Measurements from ENCODE around the gene ZFYVE9.
A peak's percentile ranks its signal among the peaks of the same experiment; 100 is the strongest.

ZFYVE9 gene

DNA sequence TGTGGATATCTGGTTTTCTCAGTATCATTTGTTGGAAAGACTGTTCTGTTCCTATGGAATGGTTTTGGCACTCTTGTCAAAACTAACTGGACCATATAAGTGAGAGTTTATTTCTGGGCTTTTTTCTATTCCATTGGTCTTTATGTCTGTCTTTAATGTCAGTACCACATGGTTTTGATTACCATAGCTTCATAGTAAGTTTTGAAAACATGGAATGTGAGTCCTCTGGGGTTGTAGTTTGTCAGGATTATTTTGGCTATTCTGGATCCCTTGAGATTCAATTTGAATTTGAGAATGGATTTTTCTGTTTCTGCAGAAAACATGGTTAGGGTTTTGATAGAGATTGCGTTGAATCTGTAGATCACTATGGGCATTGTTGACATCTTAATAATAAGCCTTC is 107.9 kb downstream of the ZFYVE9 start:
- WGBS (ENCODE audit: extremely low coverage, insufficient coverage, insufficient read length): no CpG with 5 or more reads among the region's 1 CpG

DNA sequence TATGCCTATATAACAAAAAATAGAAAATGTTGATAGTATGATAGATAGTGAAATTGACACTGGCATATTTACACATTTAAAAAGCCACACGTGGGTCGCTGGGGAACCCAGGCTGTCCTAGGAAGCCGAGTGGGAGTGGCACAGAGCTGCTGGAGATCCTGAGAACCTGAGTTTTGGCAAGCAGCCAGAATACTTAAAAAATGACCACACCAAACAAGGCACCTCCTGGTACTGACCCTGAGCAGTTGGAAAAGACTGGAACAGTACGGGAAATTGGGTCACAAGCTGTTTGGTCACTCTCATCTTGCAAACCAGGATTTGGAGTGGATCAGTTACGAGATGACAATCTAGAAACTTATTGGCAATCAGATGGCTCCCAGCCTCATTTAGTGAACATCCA is 111.5 kb downstream of the ZFYVE9 start:
- no peaks in the 10 kb centered on the region for H3K27me3 ChIP-seq (ENCODE audit: insufficient read depth, low read length)
- no peak overlapping the region for H4K12ac ChIP-seq (ENCODE audit: low read depth, low read length)
- no peak overlapping the region for H3K4me3 ChIP-seq (ENCODE audit: low read depth, low read length)
- H3K4ac ChIP-seq (ENCODE audit: low read depth, low read length): no peak overlapping the region
- no CpG with 5 or more reads among the region's 5 CpGs for WGBS (ENCODE audit: extremely low coverage, insufficient coverage, insufficient read length)
- no peaks in the 10 kb centered on the region for H3K36me3 ChIP-seq (ENCODE audit: control insufficient read depth in 1 of 2, insufficient read depth in 2 of 2, low read length in 2 of 2)
- H3K79me2 ChIP-seq (ENCODE audit: control insufficient read depth, insufficient read depth, low read length, poor library complexity): no peaks in the 10 kb centered on the region
- H3K9me3 ChIP-seq (ENCODE audit: insufficient read depth, low read depth, low read length): no peaks in the 10 kb centered on the region
- H3K4me2 ChIP-seq (ENCODE audit: low read length): no peak overlapping the region
- DNase-seq: peak; percentile 12 to 52
- H3K27ac ChIP-seq (ENCODE audit: low read depth, low read length): no peak overlapping the region
- H3K14ac ChIP-seq (ENCODE audit: low read length): no peak overlapping the region
- no peak overlapping the region for H4K8ac ChIP-seq (ENCODE audit: low read depth, low read length)
- H3K9ac ChIP-seq (ENCODE audit: low read length): no peak overlapping the region
- H3K18ac ChIP-seq (ENCODE audit: low read length): no peak overlapping the region
- no peak overlapping the region for H2BK5ac ChIP-seq (ENCODE audit: low read depth, low read length, poor library complexity)
- H2AK5ac ChIP-seq (ENCODE audit: low read length): no peak overlapping the region
- H4K91ac ChIP-seq (ENCODE audit: low read depth, low read length): no peak overlapping the region
- no peak overlapping the region for H2AFZ ChIP-seq (ENCODE audit: insufficient read depth, low read length, poor library complexity)
- no peak overlapping the region for H2BK12ac ChIP-seq (ENCODE audit: low read length)
- no peaks in the 10 kb centered on the region for H3K79me1 ChIP-seq (ENCODE audit: low read length)
- no peak overlapping the region for H2BK120ac ChIP-seq (ENCODE audit: insufficient read depth, low read length, poor library complexity)
- no peak overlapping the region for H3K23ac ChIP-seq (ENCODE audit: low read length)
- H3K4me1 ChIP-seq (ENCODE audit: control insufficient read depth in 1 of 2, insufficient read depth in 2 of 2, low read length in 2 of 2): no peaks in the 10 kb centered on the region

More for the DNA sequence above, 107.9 kb downstream of the ZFYVE9 start:
- Histone ChIP-seq H2BK5ac (ENCODE audit: low read depth, low read length, poor library complexity) (no peak overlapping the region), H3K27ac (ENCODE audit: low read depth, low read length) (no peak overlapping the region), H3K23ac (ENCODE audit: low read length) (no peak overlapping the region), H2AK5ac (ENCODE audit: low read length) (no peak overlapping the region), H3K4me1 (ENCODE audit: control insufficient read depth in 1 of 2, insufficient read depth in 2 of 2, low read length in 2 of 2) (no peaks in the 10 kb centered on the region), H2BK120ac (ENCODE audit: insufficient read depth, low read length, poor library complexity) (no peak overlapping the region), H3K79me1 (ENCODE audit: low read length) (no peaks in the 10 kb centered on the region), H3K9ac (ENCODE audit: low read length) (no peak overlapping the region), H3K4ac (ENCODE audit: low read depth, low read length) (no peak overlapping the region), H3K14ac (ENCODE audit: low read length) (no peak overlapping the region), H2BK12ac (ENCODE audit: low read length) (no peak overlapping the region), H4K91ac (ENCODE audit: low read depth, low read length) (no peak overlapping the region), H3K4me3 (ENCODE audit: low read depth, low read length) (no peak overlapping the region), H4K12ac (ENCODE audit: low read depth, low read length) (no peak overlapping the region), H2AFZ (ENCODE audit: insufficient read depth, low read length, poor library complexity) (no peak overlapping the region), H3K27me3 (ENCODE audit: insufficient read depth, low read length) (no peaks in the 10 kb centered on the region), H3K4me2 (ENCODE audit: low read length) (no peak overlapping the region), H3K18ac (ENCODE audit: low read length) (no peak overlapping the region), H3K9me3 (ENCODE audit: insufficient read depth, low read depth, low read length) (no peaks in the 10 kb centered on the region), H3K36me3 (ENCODE audit: control insufficient read depth in 1 of 2, insufficient read depth in 2 of 2, low read length in 2 of 2) (no peaks in the 10 kb centered on the region), H3K79me2 (ENCODE audit: control insufficient read depth, insufficient read depth, low read length, poor library complexity) (no peaks in the 10 kb centered on the region), H4K8ac (ENCODE audit: low read depth, low read length) (no peak overlapping the region)
- no peak for DNase-seq

DNA sequence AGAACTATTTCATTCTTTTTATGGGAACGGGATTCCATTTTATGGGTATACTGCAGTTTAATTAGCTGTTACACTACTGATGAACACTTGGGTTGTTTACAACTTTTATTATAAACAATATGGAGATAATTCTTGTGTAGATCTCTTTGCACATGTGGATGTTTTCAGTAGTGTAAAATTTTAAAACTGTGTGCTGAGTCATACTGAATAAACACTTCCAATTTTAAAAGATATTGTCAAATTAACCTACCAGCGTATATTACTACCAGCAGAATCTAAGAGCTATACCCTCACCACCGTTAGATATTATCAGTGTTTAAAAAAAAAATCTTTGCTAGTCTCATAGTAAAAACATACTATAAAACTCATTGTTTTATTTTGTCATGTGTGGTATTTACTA is 118.0 kb downstream of the ZFYVE9 start:
- H3K9me3 ChIP-seq (ENCODE audit: insufficient read depth, low read depth, low read length): no peaks in the 10 kb centered on the region
- H4K8ac ChIP-seq (ENCODE audit: low read depth, low read length): no peak overlapping the region
- DNase-seq: peak in 1 of 2 donors; percentile 54
- H3K4ac ChIP-seq (ENCODE audit: low read depth, low read length): no peak overlapping the region
- H3K27ac ChIP-seq (ENCODE audit: low read depth, low read length): no peak overlapping the region
- H3K79me1 ChIP-seq (ENCODE audit: low read length): no peaks in the 10 kb centered on the region
- H4K91ac ChIP-seq (ENCODE audit: low read depth, low read length): no peak overlapping the region
- no peaks in the 10 kb centered on the region for H3K27me3 ChIP-seq (ENCODE audit: insufficient read depth, low read length)
- H4K12ac ChIP-seq (ENCODE audit: low read depth, low read length): no peak overlapping the region
- H3K23ac ChIP-seq (ENCODE audit: low read length): no peak overlapping the region
- no peak overlapping the region for H3K4me3 ChIP-seq (ENCODE audit: low read depth, low read length)
- no peaks in the 10 kb centered on the region for H3K36me3 ChIP-seq (ENCODE audit: control insufficient read depth in 1 of 2, insufficient read depth in 2 of 2, low read length in 2 of 2)
- H3K9ac ChIP-seq (ENCODE audit: low read length): no peak overlapping the region
- H2AFZ ChIP-seq (ENCODE audit: insufficient read depth, low read length, poor library complexity): no peak overlapping the region
- no peak overlapping the region for H2AK5ac ChIP-seq (ENCODE audit: low read length)
- H3K18ac ChIP-seq (ENCODE audit: low read length): no peak overlapping the region
- H3K79me2 ChIP-seq (ENCODE audit: control insufficient read depth, insufficient read depth, low read length, poor library complexity): no peaks in the 10 kb centered on the region
- H3K14ac ChIP-seq (ENCODE audit: low read length): no peak overlapping the region
- H2BK120ac ChIP-seq (ENCODE audit: insufficient read depth, low read length, poor library complexity): no peak overlapping the region
- H3K4me1 ChIP-seq (ENCODE audit: control insufficient read depth in 1 of 2, insufficient read depth in 2 of 2, low read length in 2 of 2): no peaks in the 10 kb centered on the region
- H2BK5ac ChIP-seq (ENCODE audit: low read depth, low read length, poor library complexity): no peak overlapping the region
- no CpG with 5 or more reads among the region's 3 CpGs for WGBS (ENCODE audit: extremely low coverage, insufficient coverage, insufficient read length)
- no peak overlapping the region for H2BK12ac ChIP-seq (ENCODE audit: low read length)
- H3K4me2 ChIP-seq (ENCODE audit: low read length): no peak overlapping the region

DNA sequence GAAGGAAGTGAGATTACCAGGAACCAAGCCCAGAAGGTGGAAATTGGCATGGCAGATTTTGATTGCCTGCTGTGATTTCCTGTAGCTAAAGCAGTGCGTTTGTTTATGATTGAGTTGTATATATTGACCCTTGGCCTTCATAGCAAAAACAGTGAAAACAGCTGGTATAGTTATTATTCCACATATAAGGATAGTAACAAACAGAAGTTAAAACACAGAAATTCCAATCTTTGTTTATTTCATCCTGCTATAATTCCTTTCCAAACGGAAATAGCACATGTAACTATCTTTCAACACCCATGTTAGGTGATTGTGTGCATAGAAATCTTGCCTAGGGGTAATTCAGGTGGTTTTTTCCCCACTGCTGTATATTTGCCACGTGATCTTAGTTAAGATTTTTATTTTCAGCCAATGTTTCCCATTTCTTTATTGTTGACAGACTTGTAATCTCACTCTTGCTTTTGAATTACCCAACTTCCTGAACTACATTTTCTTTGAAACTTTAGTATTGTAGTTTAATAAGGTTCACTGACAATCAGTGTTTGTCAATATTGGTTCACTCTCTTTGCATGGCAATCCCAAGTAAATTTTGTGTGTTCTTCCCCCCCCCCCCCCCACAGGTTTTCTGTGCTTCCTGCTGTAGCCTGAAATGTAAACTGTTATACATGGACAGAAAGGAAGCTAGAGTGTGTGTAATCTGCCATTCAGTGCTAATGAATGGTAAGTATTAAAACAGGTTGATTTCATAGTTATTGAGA is 121.4 kb downstream of the ZFYVE9 start:
- Histone ChIP-seq H3K9ac (ENCODE audit: low read length) (no peak overlapping the region), H4K91ac (ENCODE audit: low read depth, low read length) (no peak overlapping the region), H4K12ac (ENCODE audit: low read depth, low read length) (no peak overlapping the region), H3K4me1 (ENCODE audit: control insufficient read depth in 1 of 2, insufficient read depth in 2 of 2, low read length in 2 of 2) (peaks cover 0 to 1% of the 10 kb centered on the region in 2 experiments), H3K79me1 (ENCODE audit: low read length) (no peaks in the 10 kb centered on the region), H3K4me2 (ENCODE audit: low read length) (no peak overlapping the region), H2AK5ac (ENCODE audit: low read length) (no peak overlapping the region), H3K14ac (ENCODE audit: low read length) (no peak overlapping the region), H3K27me3 (ENCODE audit: insufficient read depth, low read length) (no peaks in the 10 kb centered on the region), H3K27ac (ENCODE audit: low read depth, low read length) (no peak overlapping the region), H2BK5ac (ENCODE audit: low read depth, low read length, poor library complexity) (no peak overlapping the region), H2AFZ (ENCODE audit: insufficient read depth, low read length, poor library complexity) (no peak overlapping the region), H3K79me2 (ENCODE audit: control insufficient read depth, insufficient read depth, low read length, poor library complexity) (no peaks in the 10 kb centered on the region), H4K8ac (ENCODE audit: low read depth, low read length) (no peak overlapping the region), H2BK12ac (ENCODE audit: low read length) (no peak overlapping the region), H3K4me3 (ENCODE audit: low read depth, low read length) (no peak overlapping the region), H3K36me3 (ENCODE audit: control insufficient read depth in 1 of 2, insufficient read depth in 2 of 2, low read length in 2 of 2) (peaks cover 0 to 1% of the 10 kb centered on the region in 2 experiments), H3K4ac (ENCODE audit: low read depth, low read length) (no peak overlapping the region), H2BK120ac (ENCODE audit: insufficient read depth, low read length, poor library complexity) (no peak overlapping the region), H3K18ac (ENCODE audit: low read length) (no peak overlapping the region), H3K23ac (ENCODE audit: low read length) (no peak overlapping the region), H3K9me3 (ENCODE audit: insufficient read depth, low read depth, low read length) (no peaks in the 10 kb centered on the region)
- DNase-seq: no peak
- WGBS (ENCODE audit: extremely low coverage, insufficient coverage, insufficient read length): no CpG with 5 or more reads among the region's 3 CpGs

Measured in trophoblast cell (in vitro differentiated cells and primary cell).